Effector CD4-positive, alpha-beta T cell (primary cell): Measurements from ENCODE around the gene KDELR1.

Source experiments
- DNase-seq: peaks from one replicate; pipeline ENCODE4 v3.0.0-alpha.2; 2020

KDELR1 gene

DNA sequence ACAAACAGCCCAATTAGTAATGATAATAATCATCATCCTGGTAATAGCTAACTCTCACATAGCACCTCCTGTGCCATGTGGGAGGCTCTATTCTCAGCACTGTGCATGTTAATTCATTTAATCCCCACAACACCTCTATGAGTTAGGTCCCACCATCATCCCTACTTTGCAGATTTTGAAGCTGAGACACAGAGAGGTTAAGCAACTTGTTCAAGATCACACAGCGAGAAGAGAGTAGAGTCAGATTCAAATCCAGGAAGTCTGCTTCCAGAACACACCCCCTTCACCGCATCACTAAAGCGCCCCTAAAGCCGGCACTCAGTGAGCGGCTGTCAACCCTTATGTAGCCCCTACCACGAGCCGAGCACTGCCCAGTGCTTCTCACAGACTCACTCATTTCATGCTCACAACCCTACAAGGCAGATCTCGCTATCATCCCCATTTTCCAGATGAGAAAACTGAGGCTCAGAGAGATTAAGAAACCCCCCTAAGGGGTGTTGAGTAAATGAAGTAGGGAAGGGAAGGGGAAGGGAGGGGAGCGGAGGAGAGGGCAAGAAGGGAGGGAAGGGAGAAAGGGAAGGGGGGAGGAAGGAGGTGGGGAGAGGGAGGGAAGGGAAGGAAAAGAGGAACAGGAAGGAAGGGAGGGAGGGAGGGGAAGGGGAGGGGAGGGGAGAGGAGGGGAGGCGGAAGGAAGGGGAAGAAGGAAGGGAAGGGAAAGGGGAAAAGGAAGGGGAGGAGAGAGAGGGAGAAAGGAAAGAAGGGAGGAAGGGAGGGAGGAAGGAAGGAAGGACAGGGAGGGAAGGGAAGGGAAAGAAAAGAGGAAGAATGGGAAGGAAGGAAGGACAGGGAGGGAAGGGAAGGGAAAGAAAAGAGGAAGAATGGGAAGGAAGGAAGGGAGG lies 49.6 kb downstream of the KDELR1 start:
- no peak for DNase-seq

DNA sequence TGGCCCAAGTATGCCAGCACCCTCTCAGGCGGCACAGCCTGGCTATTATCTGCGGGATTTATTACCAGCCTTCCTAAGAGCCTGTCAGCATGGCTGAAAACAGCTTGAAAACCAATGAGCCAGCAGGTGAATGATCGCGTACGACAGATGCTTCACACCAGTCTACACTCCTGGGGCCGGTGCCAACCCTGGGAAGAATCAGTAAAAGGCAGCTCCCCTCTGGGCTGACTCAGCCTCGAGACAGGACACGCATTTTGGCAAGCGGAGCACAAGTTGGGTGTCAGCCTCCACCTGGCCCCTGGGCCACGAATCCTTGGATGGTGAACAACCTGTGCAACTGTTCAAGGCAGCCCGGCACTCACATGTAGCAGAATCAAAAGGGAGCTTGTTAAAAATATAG lies 50.4 kb downstream of the KDELR1 start:
- no peak for DNase-seq

DNA sequence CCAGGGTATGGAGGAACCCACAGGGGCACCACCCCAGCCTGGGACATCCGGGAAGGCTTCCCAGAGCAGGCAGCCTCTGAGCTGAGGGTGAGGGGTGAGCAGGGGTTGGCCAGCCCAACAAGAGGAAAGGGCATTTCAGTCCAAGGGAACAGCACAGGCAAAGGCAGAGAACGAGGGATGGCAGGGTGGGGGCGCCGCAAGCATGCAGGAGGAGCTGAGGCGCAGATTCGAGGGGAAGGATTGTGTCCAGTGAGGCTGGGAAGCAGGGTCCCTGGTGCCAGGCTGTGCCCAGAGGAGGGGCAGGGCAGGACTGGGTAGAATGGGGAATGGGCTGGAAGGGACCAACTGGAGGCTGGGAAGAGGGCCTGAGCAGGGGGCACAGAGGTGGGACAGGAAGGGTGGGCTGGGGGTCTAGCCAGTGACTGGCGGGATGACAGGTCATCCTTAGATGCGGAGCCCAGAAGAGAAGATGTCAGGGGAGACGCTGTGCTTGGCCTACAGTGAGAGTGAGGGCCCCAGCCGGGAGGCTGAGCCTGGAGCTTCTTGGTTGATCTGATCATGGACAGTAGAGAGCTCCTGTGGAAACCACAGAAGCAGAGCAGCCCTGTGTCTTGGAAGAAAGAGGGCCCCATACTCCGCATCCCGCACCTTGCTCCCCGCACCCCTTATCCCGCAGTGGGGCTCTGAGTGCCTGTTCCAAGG lies 52.4 kb downstream of the KDELR1 start:
- no peak for DNase-seq

- no peak for DNase-seq
Observed at GRCh38 chr19:48338253-48338755, 53.0 kb downstream of the KDELR1 start.

DNA sequence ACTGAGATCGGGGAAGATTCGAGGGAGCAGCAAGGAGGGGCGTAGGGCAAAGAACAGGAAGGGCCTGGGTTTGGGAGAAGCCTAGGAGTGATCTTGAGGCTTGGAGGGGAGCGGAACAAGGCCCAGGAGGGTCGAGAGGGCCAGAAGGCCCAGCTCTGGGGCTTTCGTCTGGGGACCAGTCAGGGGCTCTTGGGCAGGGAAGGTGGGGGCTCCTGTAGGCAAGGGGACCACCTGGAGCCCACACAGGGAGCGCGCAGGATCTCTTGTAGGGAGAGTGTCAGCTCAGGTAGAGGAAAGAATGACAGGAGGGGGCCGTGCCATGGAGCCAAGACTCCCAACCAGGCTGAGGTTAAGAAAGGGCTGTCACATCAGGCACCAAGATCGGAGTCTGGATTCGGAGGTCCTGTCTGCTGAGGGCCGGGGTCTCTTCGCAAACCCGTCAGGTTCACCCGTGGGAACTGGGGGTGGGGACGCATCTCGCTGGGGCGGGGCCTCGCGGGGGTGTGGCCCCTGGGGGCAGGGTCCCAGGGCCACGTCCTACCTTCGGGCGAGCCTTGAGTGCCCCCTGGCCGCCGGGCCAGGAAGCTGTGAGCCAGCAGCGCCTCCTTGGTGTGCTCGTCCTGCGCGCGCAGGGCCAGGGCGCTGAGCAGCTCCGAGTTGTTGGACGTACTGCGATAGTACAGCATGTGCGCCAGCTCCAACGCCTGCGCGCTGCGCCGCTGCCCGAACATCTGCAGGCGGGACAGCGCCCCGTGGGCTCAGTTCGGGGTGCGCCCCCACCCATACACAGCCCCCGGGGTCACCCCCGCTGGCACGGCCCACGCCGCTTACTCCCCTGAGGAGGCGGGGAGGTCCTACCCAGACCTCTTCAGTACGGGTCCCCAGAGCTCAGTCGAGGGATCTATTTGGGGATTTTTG lies 57.6 kb downstream of the KDELR1 start:
- peak; percentile 91 for DNase-seq

DNA sequence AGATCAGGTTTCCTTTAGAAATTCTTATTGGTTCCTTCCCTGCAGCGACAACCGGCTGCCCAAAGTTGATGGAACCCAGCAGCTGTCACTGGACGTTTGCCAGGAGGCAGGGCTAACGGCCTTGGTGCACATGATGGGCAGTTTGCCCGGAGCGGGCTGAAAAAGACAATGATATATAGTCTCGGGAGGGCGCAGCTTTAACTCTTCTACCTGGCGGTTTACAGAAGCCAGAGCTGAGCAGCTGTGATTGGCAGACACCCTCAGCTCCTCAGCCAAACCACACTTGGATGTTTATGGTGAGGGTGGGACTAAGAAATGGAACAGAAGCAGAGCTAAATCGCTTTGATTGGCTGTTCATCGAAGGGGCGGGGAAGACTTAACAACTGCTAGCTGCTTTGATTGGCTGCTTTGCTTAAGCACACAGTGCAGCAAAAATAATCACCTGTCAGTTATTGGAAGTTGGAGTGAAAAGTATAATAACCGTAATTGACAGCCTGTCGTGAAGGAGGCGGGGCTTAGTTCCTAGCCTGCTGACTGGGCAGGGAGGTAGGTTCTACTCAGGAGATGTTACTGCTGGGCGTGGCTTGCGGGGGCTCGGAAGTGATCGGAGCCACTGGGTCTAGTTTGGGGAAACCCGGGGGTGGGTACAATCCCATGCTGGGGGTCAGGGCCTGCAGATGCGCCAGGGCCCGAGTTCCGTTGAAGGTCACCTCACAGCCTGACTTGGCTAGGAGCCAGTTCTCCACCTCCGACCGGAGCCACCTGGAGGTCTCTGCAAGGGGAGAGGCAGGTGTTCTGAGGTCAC lies 58.5 kb downstream of the KDELR1 start:
- DNase-seq: peak; percentile 94
